DMS79 (cell line): ENCODE measurements around the gene LAMB4.

Experiments
- DNase-seq: peaks from one replicate; lab custom pipeline; 2025; lab: John Stamatoyannopoulos, UW

The LAMB4 gene

GRCh38 chr7:108130261-108130660, at the start of gene LAMB4:
TSS of gene LAMB4 (minus strand) at chr7:108130361. CDS start at chr7:108123164, 7,197 bp downstream.
- DNase-seq = no peak

GRCh38 chr7:108178398-108178797, 48.2 kb upstream of the LAMB4 start:
- peak; percentile 98 for DNase-seq

GRCh38 chr7:108171164-108171563, 41.0 kb upstream of the LAMB4 start:
- DNase-seq = no peak

GRCh38 chr7:108170251-108170650, 40.1 kb upstream of the LAMB4 start:
- no peak for DNase-seq

GRCh38 chr7:108167460-108167859, 37.3 kb upstream of the LAMB4 start:
- no peak for DNase-seq

- DNase-seq = no peak
Measured at GRCh38 chr7:108166687-108167086, 36.5 kb upstream of the LAMB4 start.

GRCh38 chr7:108165723-108166122, 35.6 kb upstream of the LAMB4 start:
- DNase-seq = no peak

GRCh38 chr7:108164946-108165345, 34.8 kb upstream of the LAMB4 start:
- DNase-seq = no peak

- DNase-seq = no peak
Measured at GRCh38 chr7:108164342-108164741, 34.2 kb upstream of the LAMB4 start.

GRCh38 chr7:108158776-108159175, 28.6 kb upstream of the LAMB4 start:
- no peak for DNase-seq

- DNase-seq = no peak
Measured at GRCh38 chr7:108157606-108158335, 27.6 kb upstream of the LAMB4 start.

GRCh38 chr7:108156897-108157605, 26.9 kb upstream of the LAMB4 start:
- DNase-seq = no peak

GRCh38 chr7:108152198-108152597, 22.0 kb upstream of the LAMB4 start:
- DNase-seq = no peak

- DNase-seq = no peak
Measured at GRCh38 chr7:108149908-108150307, 19.7 kb upstream of the LAMB4 start.

GRCh38 chr7:108149119-108149518, 19.0 kb upstream of the LAMB4 start:
- DNase-seq = no peak

GRCh38 chr7:108147031-108147563, 16.9 kb upstream of the LAMB4 start:
- DNase-seq = peak; percentile 92

- peak; percentile 46 for DNase-seq
Measured at GRCh38 chr7:108146070-108146842, 16.1 kb upstream of the LAMB4 start.

GRCh38 chr7:108145401-108145800, 15.2 kb upstream of the LAMB4 start:
- DNase-seq = no peak

GRCh38 chr7:108144931-108145330, 14.8 kb upstream of the LAMB4 start:
- DNase-seq = no peak

- no peak for DNase-seq
Measured at GRCh38 chr7:108143658-108144420, 13.7 kb upstream of the LAMB4 start.

- no peak for DNase-seq
Measured at GRCh38 chr7:108142675-108143259, 12.6 kb upstream of the LAMB4 start.
